WTC11 (cell line): ENCODE measurements around the gene OR6K3. TPM values are rescaled to one million over a fixed set of nuclear protein-coding genes. Genes with fewer than 3 reads are reported as not detected.

ENCODE experiments used
- ATAC-seq: fragments of 200-7000 bp; cut with Tn5 transposase; 2 replicates; pipeline ENCODE4 v1.10.0; 2021; ENCODE audit warnings: mild to moderate bottlenecking, moderate library complexity
- CTCF ChIA-PET: fragments of 300-600 bp; sonication (Branson Sonifier 250); formaldehyde crosslinking; loops from one replicate; lab custom pipeline; 2021; ENCODE audit warnings: antibody characterized with exemption; lab: Charles Lee
- POLR2A ChIA-PET: fragments of 350-600 bp; sonication (Branson Sonifier 250); formaldehyde crosslinking; loops from one replicate; lab custom pipeline; 2021; ENCODE audit warnings: antibody characterized with exemption; lab: Charles Lee
- DNase-seq: peaks from one replicate; pipeline ENCODE4 v3.0.0; 2021; ENCODE audit warnings: low spot score
- H3K27ac Mint-ChIP-seq: 2 replicates; pipeline ENCODE4 v1.8.0; 2021; ENCODE audit warnings: mixed read lengths
- H3K27me3 Mint-ChIP-seq: 2 replicates; pipeline ENCODE4 v1.8.0; 2021; ENCODE audit warnings: low read depth, mild to moderate bottlenecking, moderate library complexity, mixed read lengths
- H3K36me3 Mint-ChIP-seq: 2 replicates; pipeline ENCODE4 v1.8.0; 2021; ENCODE audit warnings: mixed read lengths
- H3K4me1 Mint-ChIP-seq: 2 replicates; pipeline ENCODE4 v1.8.0; 2022; ENCODE audit warnings: mixed read lengths
- H3K4me3 Mint-ChIP-seq: 2 replicates; pipeline ENCODE4 v1.8.0; 2021; ENCODE audit warnings: mild to moderate bottlenecking, moderate library complexity, mixed read lengths
- H3K9me3 Mint-ChIP-seq: 2 replicates; pipeline ENCODE4 v1.8.0; 2021; ENCODE audit warnings: mixed read lengths
- CBFB ChIP-seq: sonication (generic); formaldehyde crosslinking; IDR thresholded peaks from 2 replicates; pipeline ENCODE4 v1.8.1; 2022; ENCODE audit warnings: mild to moderate bottlenecking, low read depth, missing genetic modification reagents
- CDX4 ChIP-seq: fragments of 250-450 bp; sonication (Bioruptor Pico); IDR thresholded peaks from 2 replicates; pipeline ENCODE4 v1.9.0; 2021; ENCODE audit warnings: moderate library complexity, mild to moderate bottlenecking, inconsistent platforms, borderline replicate concordance
- CREM ChIP-seq: sonication (generic); formaldehyde crosslinking; IDR thresholded peaks from 2 replicates; pipeline ENCODE4 v1.8.1; 2022; ENCODE audit warnings: mild to moderate bottlenecking, missing genetic modification reagents, moderate library complexity
- ELF4 ChIP-seq: sonication (generic); formaldehyde crosslinking; IDR thresholded peaks from 2 replicates; pipeline ENCODE4 v1.8.1; 2022; ENCODE audit warnings: low read depth, mild to moderate bottlenecking, moderate library complexity, missing genetic modification reagents
- FOXP4 ChIP-seq: sonication (generic); formaldehyde crosslinking; IDR thresholded peaks from 2 replicates; pipeline ENCODE4 v1.8.0; 2022; ENCODE audit warnings: mild to moderate bottlenecking, missing genetic modification reagents
- MXD4 ChIP-seq: fragments of 250-450 bp; sonication (Bioruptor Pico); IDR thresholded peaks from 2 replicates; pipeline ENCODE4 v1.8.0; 2021; ENCODE audit warnings: mild to moderate bottlenecking, moderate library complexity, borderline replicate concordance
- MYBL2 ChIP-seq: sonication (generic); formaldehyde crosslinking; IDR thresholded peaks from 2 replicates; pipeline ENCODE4 v1.8.1; 2023; ENCODE audit warnings: mild to moderate bottlenecking, moderate library complexity, missing genetic modification reagents
- NFYB ChIP-seq: sonication (generic); formaldehyde crosslinking; conservative IDR thresholded peaks from 2 replicates; pipeline ENCODE4 v1.8.0; 2022; ENCODE audit warnings: low read depth, missing genetic modification reagents
- SP1 ChIP-seq: sonication (generic); formaldehyde crosslinking; conservative IDR thresholded peaks from 2 replicates; pipeline ENCODE4 v1.8.1; 2022; ENCODE audit warnings: missing genetic modification reagents
- TCF7 ChIP-seq: sonication (generic); formaldehyde crosslinking; IDR thresholded peaks from 2 replicates; pipeline ENCODE4 v1.8.0; 2022; ENCODE audit warnings: mild to moderate bottlenecking, low read depth, missing genetic modification reagents, moderate library complexity
- USF1 ChIP-seq: sonication (generic); formaldehyde crosslinking; IDR thresholded peaks from 2 replicates; pipeline ENCODE4 v1.8.0; 2022; ENCODE audit warnings: mild to moderate bottlenecking, missing genetic modification reagents
- ZBTB21 ChIP-seq: sonication (generic); formaldehyde crosslinking; IDR thresholded peaks from 2 replicates; pipeline ENCODE4 v1.8.1; 2023; ENCODE audit warnings: mild to moderate bottlenecking, missing genetic modification reagents, borderline replicate concordance
- ZNF138 ChIP-seq: sonication (generic); formaldehyde crosslinking; conservative IDR thresholded peaks from 2 replicates; pipeline ENCODE4 v1.8.1; 2022; ENCODE audit warnings: mild to moderate bottlenecking, moderate library complexity, missing genetic modification reagents
- ZNF232 ChIP-seq: sonication (generic); formaldehyde crosslinking; IDR thresholded peaks from 2 replicates; pipeline ENCODE4 v1.8.0; 2022; ENCODE audit warnings: mild to moderate bottlenecking, missing genetic modification reagents
- ZNF263 ChIP-seq: sonication (generic); formaldehyde crosslinking; IDR thresholded peaks from 2 replicates; pipeline ENCODE4 v1.8.1; 2022; ENCODE audit warnings: low read depth, mild to moderate bottlenecking, moderate library complexity, missing genetic modification reagents
- ZNF416 ChIP-seq: fragments of 250-450 bp; sonication (Bioruptor Pico); IDR thresholded peaks from 2 replicates; pipeline ENCODE4 v1.9.0; 2021; ENCODE audit warnings: mild to moderate bottlenecking, inconsistent platforms
- total RNA-seq: library from RNA; stranded (reverse); gene quantifications from 3 replicates; pipeline ENCODE4 v1.2.3, GENCODE V29; 2021
- TF ChIP-seq, protein P1 (sequence below): sonication (generic); formaldehyde crosslinking; IDR thresholded peaks from 2 replicates; pipeline ENCODE4 v1.8.1; 2023; ENCODE audit warnings: mild to moderate bottlenecking, missing genetic modification reagents, borderline replicate concordance
- TF ChIP-seq, protein P2 (sequence below): sonication (generic); formaldehyde crosslinking; IDR thresholded peaks from 2 replicates; pipeline ENCODE4 v1.8.0; 2022; ENCODE audit warnings: mild to moderate bottlenecking, missing genetic modification reagents
- TF ChIP-seq, protein P3 (sequence below): sonication (generic); formaldehyde crosslinking; IDR thresholded peaks from 2 replicates; pipeline ENCODE4 v1.8.1; 2023; ENCODE audit warnings: mild to moderate bottlenecking, missing genetic modification reagents
- TF ChIP-seq, protein P4 (sequence below): sonication (generic); formaldehyde crosslinking; IDR thresholded peaks from 2 replicates; pipeline ENCODE4 v1.8.1; 2023; ENCODE audit warnings: mild to moderate bottlenecking, missing genetic modification reagents, moderate library complexity
- TF ChIP-seq, protein P5 (sequence below): sonication (generic); formaldehyde crosslinking; IDR thresholded peaks from 2 replicates; pipeline ENCODE4 v1.8.1; 2023; ENCODE audit warnings: mild to moderate bottlenecking, moderate library complexity, missing genetic modification reagents

The OR6K3 gene
- total RNA-seq, 1 experiment from 2014 or later, result not detected

DNA sequence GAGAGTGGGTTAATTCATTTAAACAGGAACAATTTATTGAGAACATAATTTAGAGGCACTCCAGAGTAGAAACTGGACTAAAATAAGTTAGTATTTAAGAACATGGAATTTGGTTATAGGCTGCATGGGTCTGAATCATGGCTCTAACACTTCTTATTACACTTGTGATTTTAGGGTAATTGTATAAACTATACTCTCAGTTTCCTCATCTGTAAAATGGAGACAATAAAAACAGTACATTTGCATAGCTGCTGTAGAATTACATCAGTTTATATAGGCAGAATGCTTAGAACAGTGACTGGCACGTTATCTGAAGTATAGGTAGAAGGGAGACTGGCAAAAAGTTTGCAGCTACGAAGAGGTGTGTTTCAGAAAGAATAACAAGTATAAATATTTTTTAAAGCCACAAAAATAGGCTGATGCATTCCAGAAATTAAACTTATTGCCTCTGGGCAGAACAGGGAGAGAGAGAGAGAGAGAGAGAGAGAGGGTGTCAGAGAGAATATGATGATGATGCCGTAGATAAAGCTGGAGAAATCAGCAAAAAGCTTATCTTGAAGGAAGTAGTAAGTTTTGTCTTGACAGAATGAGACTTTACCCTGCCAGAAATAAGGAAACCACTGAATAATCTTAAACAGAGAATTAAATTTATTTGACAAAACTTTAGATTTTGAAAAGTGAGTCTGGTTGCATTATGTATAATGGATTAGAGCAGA lies 8.1 kb upstream of the OR6K3 start:
- no peak for TF ChIP-seq ZBTB21 (CRISPR knock-in tag)
- TF ChIP-seq, protein P1, sequence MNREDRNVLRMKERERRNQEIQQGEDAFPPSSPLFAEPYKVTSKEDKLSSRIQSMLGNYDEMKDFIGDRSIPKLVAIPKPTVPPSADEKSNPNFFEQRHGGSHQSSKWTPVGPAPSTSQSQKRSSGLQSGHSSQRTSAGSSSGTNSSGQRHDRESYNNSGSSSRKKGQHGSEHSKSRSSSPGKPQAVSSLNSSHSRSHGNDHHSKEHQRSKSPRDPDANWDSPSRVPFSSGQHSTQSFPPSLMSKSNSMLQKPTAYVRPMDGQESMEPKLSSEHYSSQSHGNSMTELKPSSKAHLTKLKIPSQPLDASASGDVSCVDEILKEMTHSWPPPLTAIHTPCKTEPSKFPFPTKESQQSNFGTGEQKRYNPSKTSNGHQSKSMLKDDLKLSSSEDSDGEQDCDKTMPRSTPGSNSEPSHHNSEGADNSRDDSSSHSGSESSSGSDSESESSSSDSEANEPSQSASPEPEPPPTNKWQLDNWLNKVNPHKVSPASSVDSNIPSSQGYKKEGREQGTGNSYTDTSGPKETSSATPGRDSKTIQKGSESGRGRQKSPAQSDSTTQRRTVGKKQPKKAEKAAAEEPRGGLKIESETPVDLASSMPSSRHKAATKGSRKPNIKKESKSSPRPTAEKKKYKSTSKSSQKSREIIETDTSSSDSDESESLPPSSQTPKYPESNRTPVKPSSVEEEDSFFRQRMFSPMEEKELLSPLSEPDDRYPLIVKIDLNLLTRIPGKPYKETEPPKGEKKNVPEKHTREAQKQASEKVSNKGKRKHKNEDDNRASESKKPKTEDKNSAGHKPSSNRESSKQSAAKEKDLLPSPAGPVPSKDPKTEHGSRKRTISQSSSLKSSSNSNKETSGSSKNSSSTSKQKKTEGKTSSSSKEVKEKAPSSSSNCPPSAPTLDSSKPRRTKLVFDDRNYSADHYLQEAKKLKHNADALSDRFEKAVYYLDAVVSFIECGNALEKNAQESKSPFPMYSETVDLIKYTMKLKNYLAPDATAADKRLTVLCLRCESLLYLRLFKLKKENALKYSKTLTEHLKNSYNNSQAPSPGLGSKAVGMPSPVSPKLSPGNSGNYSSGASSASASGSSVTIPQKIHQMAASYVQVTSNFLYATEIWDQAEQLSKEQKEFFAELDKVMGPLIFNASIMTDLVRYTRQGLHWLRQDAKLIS, result no peak
- TF ChIP-seq ELF4 (CRISPR knock-in tag), result no peak
- TF ChIP-seq MYBL2 (CRISPR knock-in tag), result no peak
- no peak for TF ChIP-seq FOXP4 (CRISPR knock-in tag)
- TF ChIP-seq SP1 (CRISPR knock-in tag), result no peak
- TF ChIP-seq, protein P2, sequence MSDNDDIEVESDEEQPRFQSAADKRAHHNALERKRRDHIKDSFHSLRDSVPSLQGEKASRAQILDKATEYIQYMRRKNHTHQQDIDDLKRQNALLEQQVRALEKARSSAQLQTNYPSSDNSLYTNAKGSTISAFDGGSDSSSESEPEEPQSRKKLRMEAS, result no peak
- TF ChIP-seq, protein P3, sequence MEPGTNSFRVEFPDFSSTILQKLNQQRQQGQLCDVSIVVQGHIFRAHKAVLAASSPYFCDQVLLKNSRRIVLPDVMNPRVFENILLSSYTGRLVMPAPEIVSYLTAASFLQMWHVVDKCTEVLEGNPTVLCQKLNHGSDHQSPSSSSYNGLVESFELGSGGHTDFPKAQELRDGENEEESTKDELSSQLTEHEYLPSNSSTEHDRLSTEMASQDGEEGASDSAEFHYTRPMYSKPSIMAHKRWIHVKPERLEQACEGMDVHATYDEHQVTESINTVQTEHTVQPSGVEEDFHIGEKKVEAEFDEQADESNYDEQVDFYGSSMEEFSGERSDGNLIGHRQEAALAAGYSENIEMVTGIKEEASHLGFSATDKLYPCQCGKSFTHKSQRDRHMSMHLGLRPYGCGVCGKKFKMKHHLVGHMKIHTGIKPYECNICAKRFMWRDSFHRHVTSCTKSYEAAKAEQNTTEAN (CRISPR knock-in tag), result no peak
- TF ChIP-seq NFYB, result no peak
- no peaks in the 10 kb centered on the region for H3K27me3 Mint-ChIP-seq
- no peak for DNase-seq
- no peaks in the 10 kb centered on the region for H3K4me1 Mint-ChIP-seq
- H3K9me3 Mint-ChIP-seq, result no peaks in the 10 kb centered on the region
- H3K27ac Mint-ChIP-seq, result no peak overlapping the region
- ATAC-seq, result no peak
- ChIA-PET POLR2A (no interaction called here), CTCF (no interaction called here)
- no peaks in the 10 kb centered on the region for H3K36me3 Mint-ChIP-seq
- H3K4me3 Mint-ChIP-seq, result no peak overlapping the region

DNA sequence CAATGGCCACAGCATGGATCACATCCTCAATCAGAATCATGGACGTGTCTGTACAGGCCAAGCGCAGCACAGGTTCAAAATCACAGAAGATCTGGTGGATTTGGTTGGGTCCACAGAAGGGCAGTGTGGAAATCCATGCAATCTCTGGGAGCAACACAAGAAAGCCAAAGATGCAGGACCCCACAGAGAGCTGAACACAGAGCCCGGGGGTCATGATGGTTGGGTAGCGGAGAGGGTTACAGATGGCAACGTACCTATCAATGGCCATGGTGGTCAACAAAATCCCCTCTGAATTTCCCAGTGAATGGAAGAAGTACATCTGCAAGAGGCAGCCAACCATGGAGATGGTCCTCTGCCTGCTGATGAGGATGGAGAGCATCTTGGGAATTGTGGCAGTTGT lies 3.9 kb upstream of the OR6K3 start:
- no peaks in the 10 kb centered on the region for H3K36me3 Mint-ChIP-seq
- no peak overlapping the region for H3K4me3 Mint-ChIP-seq
- POLR2A ChIA-PET, result no interaction called here
- no peak for DNase-seq
- no peak for TF ChIP-seq ZNF416 (CRISPR knock-in tag)
- TF ChIP-seq, all 79 proteins: peak for 0
- no peaks in the 10 kb centered on the region for H3K27me3 Mint-ChIP-seq
- no peak overlapping the region for H3K27ac Mint-ChIP-seq
- no peaks in the 10 kb centered on the region for H3K4me1 Mint-ChIP-seq
- no peak for ATAC-seq
- CTCF ChIA-PET, result no interaction called here
- H3K9me3 Mint-ChIP-seq, result no peaks in the 10 kb centered on the region

DNA sequence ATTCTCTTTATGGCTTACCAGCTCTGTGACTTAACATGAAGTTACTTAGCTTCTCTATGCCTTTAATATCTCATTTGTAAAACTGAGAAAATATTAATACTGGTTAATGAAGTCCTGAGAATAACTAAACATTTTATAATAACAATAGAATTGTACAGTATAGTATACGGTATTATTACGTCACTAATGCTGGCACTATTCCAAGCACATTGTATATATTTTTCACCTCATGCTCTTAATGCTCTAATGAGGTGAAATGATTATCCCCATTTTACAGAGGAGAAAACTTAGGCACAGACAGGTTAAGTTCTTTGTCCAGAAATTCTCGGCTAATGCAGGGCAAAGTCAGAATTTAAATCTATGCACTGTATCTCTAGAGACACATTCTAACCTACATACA lies 856 bp downstream of the OR6K3 start:
- ChIA-PET CTCF (no interaction called here), POLR2A (no interaction called here)
- no peaks in the 10 kb centered on the region for H3K4me1 Mint-ChIP-seq
- H3K9me3 Mint-ChIP-seq, result no peaks in the 10 kb centered on the region
- no peak for DNase-seq
- no peak for ATAC-seq
- H3K36me3 Mint-ChIP-seq, result no peaks in the 10 kb centered on the region
- H3K4me3 Mint-ChIP-seq, result no peak overlapping the region
- no peak overlapping the region for H3K27ac Mint-ChIP-seq
- no peaks in the 10 kb centered on the region for H3K27me3 Mint-ChIP-seq
- TF ChIP-seq ZNF138 (no peak), CBFB (CRISPR knock-in tag) (no peak), CREM (CRISPR knock-in tag) (no peak), CDX4 (CRISPR knock-in tag) (no peak), USF1 (CRISPR knock-in tag) (no peak), ZNF232 (CRISPR knock-in tag) (no peak), MXD4 (no peak), TCF7 (CRISPR knock-in tag) (no peak), ZNF263 (CRISPR knock-in tag) (no peak)
- TF ChIP-seq, protein P4, sequence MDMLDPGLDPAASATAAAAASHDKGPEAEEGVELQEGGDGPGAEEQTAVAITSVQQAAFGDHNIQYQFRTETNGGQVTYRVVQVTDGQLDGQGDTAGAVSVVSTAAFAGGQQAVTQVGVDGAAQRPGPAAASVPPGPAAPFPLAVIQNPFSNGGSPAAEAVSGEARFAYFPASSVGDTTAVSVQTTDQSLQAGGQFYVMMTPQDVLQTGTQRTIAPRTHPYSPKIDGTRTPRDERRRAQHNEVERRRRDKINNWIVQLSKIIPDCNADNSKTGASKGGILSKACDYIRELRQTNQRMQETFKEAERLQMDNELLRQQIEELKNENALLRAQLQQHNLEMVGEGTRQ (CRISPR knock-in tag), result no peak
- TF ChIP-seq, protein P5, sequence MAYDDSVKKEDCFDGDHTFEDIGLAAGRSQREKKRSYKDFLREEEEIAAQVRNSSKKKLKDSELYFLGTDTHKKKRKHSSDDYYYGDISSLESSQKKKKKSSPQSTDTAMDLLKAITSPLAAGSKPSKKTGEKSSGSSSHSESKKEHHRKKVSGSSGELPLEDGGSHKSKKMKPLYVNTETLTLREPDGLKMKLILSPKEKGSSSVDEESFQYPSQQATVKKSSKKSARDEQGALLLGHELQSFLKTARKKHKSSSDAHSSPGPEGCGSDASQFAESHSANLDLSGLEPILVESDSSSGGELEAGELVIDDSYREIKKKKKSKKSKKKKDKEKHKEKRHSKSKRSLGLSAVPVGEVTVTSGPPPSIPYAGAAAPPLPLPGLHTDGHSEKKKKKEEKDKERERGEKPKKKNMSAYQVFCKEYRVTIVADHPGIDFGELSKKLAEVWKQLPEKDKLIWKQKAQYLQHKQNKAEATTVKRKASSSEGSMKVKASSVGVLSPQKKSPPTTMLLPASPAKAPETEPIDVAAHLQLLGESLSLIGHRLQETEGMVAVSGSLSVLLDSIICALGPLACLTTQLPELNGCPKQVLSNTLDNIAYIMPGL (CRISPR knock-in tag), result no peak
